ENCODE data around the gene ABCB4. TPM values are rescaled to one million over a fixed set of nuclear protein-coding genes. Genes with fewer than 3 reads are reported as not detected.

ABCB4 gene
- total RNA-seq, 1 experiment from 2014 or later = not detected

DNA sequence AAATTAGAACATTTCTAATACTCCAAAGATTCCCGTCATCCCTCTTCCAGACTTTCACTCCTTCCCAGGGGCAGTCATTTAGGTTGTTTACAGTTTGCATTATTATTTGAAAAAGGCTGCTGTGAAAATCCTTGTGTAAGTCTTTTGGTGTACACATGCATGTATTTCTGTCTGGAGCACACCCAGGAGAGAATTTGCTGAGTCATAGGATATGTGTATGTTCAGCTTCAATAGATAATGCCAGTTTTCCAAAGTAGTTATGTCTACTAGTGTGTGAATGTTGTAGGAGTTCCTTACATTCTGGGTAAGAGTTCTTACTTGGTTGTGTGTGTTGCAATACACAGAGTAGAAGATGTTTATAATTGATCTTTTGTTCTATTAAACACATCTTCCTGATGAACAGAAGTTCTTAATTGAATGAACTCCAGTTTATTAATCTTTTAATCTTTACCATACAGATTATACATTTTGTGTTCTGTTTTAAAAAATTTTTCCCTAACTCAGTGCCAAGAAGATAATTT, 104.8 kb downstream of the ABCB4 start:
- no peaks in the 10 kb centered on the region for H3K9me3 Mint-ChIP-seq (ENCODE audit: low read depth, unreplicated experiment)
- no peak overlapping the region for H3K27ac Mint-ChIP-seq (ENCODE audit: unreplicated experiment)
- H3K36me3 Mint-ChIP-seq (ENCODE audit: insufficient read depth, unreplicated experiment) = no peaks in the 10 kb centered on the region
- CTCF ChIA-PET = no interaction called here
- intact Hi-C loops (cut with micrococcal nuclease; ENCODE audit: unreplicated experiment) = no loop called here
- no peaks in the 10 kb centered on the region for H3K27me3 Mint-ChIP-seq (ENCODE audit: unreplicated experiment)
- H3K4me3 Mint-ChIP-seq (ENCODE audit: low read depth, unreplicated experiment) = no peak overlapping the region
- no peaks in the 10 kb centered on the region for H3K4me1 Mint-ChIP-seq (ENCODE audit: low read depth, unreplicated experiment)
- no TSS peak for BruUV-seq (replicated peaks)
- TF ChIP-seq, protein P1, sequence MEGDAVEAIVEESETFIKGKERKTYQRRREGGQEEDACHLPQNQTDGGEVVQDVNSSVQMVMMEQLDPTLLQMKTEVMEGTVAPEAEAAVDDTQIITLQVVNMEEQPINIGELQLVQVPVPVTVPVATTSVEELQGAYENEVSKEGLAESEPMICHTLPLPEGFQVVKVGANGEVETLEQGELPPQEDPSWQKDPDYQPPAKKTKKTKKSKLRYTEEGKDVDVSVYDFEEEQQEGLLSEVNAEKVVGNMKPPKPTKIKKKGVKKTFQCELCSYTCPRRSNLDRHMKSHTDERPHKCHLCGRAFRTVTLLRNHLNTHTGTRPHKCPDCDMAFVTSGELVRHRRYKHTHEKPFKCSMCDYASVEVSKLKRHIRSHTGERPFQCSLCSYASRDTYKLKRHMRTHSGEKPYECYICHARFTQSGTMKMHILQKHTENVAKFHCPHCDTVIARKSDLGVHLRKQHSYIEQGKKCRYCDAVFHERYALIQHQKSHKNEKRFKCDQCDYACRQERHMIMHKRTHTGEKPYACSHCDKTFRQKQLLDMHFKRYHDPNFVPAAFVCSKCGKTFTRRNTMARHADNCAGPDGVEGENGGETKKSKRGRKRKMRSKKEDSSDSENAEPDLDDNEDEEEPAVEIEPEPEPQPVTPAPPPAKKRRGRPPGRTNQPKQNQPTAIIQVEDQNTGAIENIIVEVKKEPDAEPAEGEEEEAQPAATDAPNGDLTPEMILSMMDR (IDR thresholded peaks at IDR 0.05; ENCODE audit: unreplicated experiment) = no peak
- DNase-seq = no peak

- CTCF ChIA-PET = no interaction called here
- Mint-ChIP-seq H3K36me3 (ENCODE audit: insufficient read depth, unreplicated experiment) (no peaks in the 10 kb centered on the region), H3K4me3 (ENCODE audit: low read depth, unreplicated experiment) (no peak overlapping the region), H3K27ac (ENCODE audit: unreplicated experiment) (no peak overlapping the region), H3K9me3 (ENCODE audit: low read depth, unreplicated experiment) (no peaks in the 10 kb centered on the region), H3K4me1 (ENCODE audit: low read depth, unreplicated experiment) (no peaks in the 10 kb centered on the region), H3K27me3 (ENCODE audit: unreplicated experiment) (no peaks in the 10 kb centered on the region)
- no peak for DNase-seq
- TF ChIP-seq, protein P1 (IDR thresholded peaks at IDR 0.05; ENCODE audit: unreplicated experiment) = no peak
- intact Hi-C loops (cut with micrococcal nuclease; ENCODE audit: unreplicated experiment) = no loop called here
- BruUV-seq (replicated peaks) = no TSS peak
Observed at GRCh38 chr7:87369216-87369615, 106.3 kb downstream of the ABCB4 start.

GRCh38 chr7:87364246-87364645, 111.2 kb downstream of the ABCB4 start:
- DNase-seq = no peak
- Mint-ChIP-seq H3K4me1 (ENCODE audit: low read depth, unreplicated experiment) (no peaks in the 10 kb centered on the region), H3K9me3 (ENCODE audit: low read depth, unreplicated experiment) (no peaks in the 10 kb centered on the region), H3K27ac (ENCODE audit: unreplicated experiment) (no peak overlapping the region), H3K4me3 (ENCODE audit: low read depth, unreplicated experiment) (no peak overlapping the region), H3K27me3 (ENCODE audit: unreplicated experiment) (no peaks in the 10 kb centered on the region), H3K36me3 (ENCODE audit: insufficient read depth, unreplicated experiment) (no peaks in the 10 kb centered on the region)
- BruUV-seq (replicated peaks) = no TSS peak
- TF ChIP-seq, protein P1 (IDR thresholded peaks at IDR 0.05; ENCODE audit: unreplicated experiment) = no peak
- CTCF ChIA-PET = no interaction called here
- intact Hi-C loops (cut with micrococcal nuclease; ENCODE audit: unreplicated experiment) = no loop called here

GRCh38 chr7:87363342-87363741, 112.1 kb downstream of the ABCB4 start:
- no peak overlapping the region for H3K27ac Mint-ChIP-seq (ENCODE audit: unreplicated experiment)
- no TSS peak for BruUV-seq (replicated peaks)
- H3K9me3 Mint-ChIP-seq (ENCODE audit: low read depth, unreplicated experiment) = no peaks in the 10 kb centered on the region
- H3K27me3 Mint-ChIP-seq (ENCODE audit: unreplicated experiment) = no peaks in the 10 kb centered on the region
- DNase-seq = no peak
- TF ChIP-seq, protein P1 (IDR thresholded peaks at IDR 0.05; ENCODE audit: unreplicated experiment) = no peak
- no peak overlapping the region for H3K4me3 Mint-ChIP-seq (ENCODE audit: low read depth, unreplicated experiment)
- intact Hi-C loops (cut with micrococcal nuclease; ENCODE audit: unreplicated experiment) = no loop called here
- CTCF ChIA-PET = no interaction called here
- no peaks in the 10 kb centered on the region for H3K4me1 Mint-ChIP-seq (ENCODE audit: low read depth, unreplicated experiment)
- H3K36me3 Mint-ChIP-seq (ENCODE audit: insufficient read depth, unreplicated experiment) = no peaks in the 10 kb centered on the region

All from Calu3 (cell line).